IPS-18c (cell line): ENCODE data around the gene REG4.
"Not testable (repeated sequence)": the region's sequence is repeated elsewhere in the genome, so short reads cannot be mapped to it uniquely, and the experiment has no call there.

Experiments
- H3K4me3 ChIP-seq: 2 replicates; pipeline ENCODE4 v1.7.0; 2013; ENCODE audit warnings: low read depth, mild to moderate bottlenecking, low read length, moderate library complexity; ENCODE audit not compliant: insufficient read depth
- H3K9me3 ChIP-seq: one replicate; pipeline ENCODE4 v1.6.1; 2013; ENCODE audit warnings: mild to moderate bottlenecking, low read length, moderate library complexity; ENCODE audit not compliant: control insufficient read depth, insufficient read depth

The REG4 gene

DNA sequence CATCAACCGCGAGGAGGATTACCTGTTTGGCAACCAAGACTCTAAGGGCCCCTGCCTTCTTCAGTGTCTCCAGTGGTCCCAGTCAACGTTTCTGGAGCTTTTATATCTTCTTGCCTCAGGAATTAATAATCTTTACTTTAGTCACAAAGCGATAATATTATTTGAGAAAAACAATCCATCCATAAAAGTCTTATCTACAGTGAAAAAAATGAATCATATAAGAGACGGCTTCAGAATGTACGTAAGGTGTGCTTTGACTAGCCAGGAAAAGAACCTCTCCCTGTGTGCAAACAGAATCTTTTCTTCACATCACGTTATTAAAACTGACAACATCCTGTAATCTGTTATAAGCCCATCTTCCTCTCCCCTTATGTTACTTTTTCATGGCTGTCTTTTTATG, at the start of gene REG4:
TSS of gene REG4 (minus strand) at position 74 of the 400 bp plus-strand sequence. CDS start 2,691 bp downstream, outside the sequence.
- Histone ChIP-seq H3K9me3 (no peaks in the 10 kb centered on the region), H3K4me3 (no peak within 1 kb of the TSS)

- H3K4me3 ChIP-seq: no peak overlapping the region
Observed at GRCh38 chr1:119859647-119860046, 48.4 kb upstream of the REG4 start.

GRCh38 chr1:119858556-119859214, 47.4 kb upstream of the REG4 start:
- H3K4me3 ChIP-seq, H3K9me3 ChIP-seq: not testable (repeated sequence)

More at GRCh38 chr1:119859647-119860046, 48.4 kb upstream of the REG4 start:
- no peaks in the 10 kb centered on the region for H3K9me3 ChIP-seq

DNA sequence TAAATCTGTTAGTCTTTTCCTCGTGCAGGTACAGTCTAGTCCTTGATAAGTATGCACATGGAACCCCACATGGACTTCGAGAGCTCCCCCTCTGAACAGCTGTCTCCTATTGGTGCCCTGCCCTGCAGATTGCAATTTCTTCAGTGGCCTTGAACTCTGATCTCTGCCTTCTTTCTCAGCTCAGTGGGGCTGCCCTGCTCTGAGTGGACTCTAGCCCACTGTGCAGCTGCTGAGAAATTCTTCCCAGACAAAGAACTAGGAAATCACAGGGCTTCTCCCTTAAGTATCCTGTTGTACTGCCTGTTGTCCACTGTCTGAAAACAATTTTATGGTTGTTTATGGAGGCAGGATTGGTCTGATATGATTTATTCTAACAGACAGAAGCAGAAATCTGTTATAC, 46.9 kb upstream of the REG4 start:
- no peaks in the 10 kb centered on the region for H3K9me3 ChIP-seq
- H3K4me3 ChIP-seq: no peak overlapping the region

DNA sequence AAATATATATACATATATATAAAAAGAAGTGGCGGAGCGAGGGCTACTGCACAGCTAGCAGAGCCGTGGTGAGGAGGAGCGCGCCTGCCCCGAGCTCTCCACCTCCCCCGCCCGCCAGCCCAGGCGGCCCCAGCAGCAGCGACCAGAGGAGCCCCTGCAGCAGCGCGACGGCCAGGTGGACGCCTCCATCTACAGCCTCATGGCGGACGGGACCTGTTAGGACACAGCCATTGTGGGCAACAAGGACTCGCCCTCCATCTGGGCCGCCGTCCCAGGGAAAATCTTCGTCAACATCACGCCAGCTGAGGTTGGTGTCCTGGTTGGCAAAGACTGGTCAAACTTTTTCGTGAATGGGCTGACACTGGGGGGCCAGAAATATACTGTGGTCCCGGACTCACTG, 41.9 kb upstream of the REG4 start:
- no peak overlapping the region for H3K4me3 ChIP-seq
- no peaks in the 10 kb centered on the region for H3K9me3 ChIP-seq

DNA sequence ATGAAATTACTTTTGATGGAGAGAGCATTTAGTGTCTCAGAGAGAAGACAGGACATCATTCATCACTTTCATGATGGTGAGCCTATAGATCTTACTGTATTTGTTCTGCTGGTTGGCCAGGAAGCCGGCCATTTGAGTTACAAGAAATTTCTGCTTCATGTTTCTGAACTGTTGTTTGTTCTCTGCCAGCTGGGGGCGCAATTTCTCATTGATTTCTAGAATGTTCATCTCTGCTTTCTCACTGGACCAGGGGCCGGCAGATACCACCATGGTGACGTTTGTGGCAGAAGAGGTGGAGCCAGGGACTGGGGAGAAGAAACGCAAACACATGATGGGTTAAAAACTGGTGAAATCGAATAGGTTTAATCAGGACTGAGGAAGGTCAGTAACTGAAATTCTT, 32.9 kb upstream of the REG4 start:
- not testable (repeated sequence) for H3K9me3 ChIP-seq, H3K4me3 ChIP-seq

DNA sequence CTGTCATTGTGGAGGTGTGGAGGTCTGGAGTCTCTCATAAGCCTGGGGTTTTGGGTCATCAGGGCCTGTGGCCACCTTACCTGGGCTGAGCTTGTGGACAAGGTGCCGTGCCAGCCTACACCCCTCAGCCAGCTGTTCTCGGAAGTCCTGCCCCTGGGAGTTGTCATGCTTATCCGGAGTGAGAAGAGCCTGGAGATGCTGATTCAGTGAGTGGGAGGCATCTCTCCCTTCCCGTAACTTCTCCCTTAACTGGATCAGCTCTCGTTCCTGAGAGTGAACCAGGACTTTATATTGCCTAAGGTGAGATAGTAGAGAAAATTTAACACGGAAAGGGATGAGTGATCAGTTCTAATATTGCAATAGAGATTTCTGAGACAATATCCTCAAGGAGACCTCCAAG, 30.0 kb upstream of the REG4 start:
- Histone ChIP-seq H3K9me3 (no peaks in the 10 kb centered on the region), H3K4me3 (no peak overlapping the region)

GRCh38 chr1:119840745-119841144, 29.5 kb upstream of the REG4 start:
- H3K9me3 ChIP-seq: no peaks in the 10 kb centered on the region
- H3K4me3 ChIP-seq: no peak overlapping the region

GRCh38 chr1:119838236-119838635, 27.0 kb upstream of the REG4 start:
- Histone ChIP-seq H3K9me3 (no peaks in the 10 kb centered on the region), H3K4me3 (no peak overlapping the region)

GRCh38 chr1:119834990-119835389, 23.7 kb upstream of the REG4 start:
- Histone ChIP-seq H3K4me3 (no peak overlapping the region), H3K9me3 (no peaks in the 10 kb centered on the region)

DNA sequence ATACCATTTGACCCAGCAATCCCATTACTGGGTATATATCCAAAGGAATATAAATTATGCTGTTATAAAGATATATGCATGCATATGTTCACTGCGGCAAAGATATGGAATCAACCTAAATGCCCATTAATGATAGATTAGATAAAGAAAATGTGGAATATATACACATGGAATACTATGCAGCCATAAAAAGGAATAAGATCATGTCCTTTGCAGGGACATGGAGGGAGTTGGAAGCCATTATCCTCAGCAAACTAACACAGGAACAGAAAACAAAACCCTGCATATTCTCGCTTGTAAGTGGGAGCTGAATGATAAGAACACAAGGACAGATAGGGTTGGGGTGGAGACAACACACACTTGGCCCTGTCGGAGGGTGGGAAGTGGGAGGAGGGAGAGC, 19.8 kb upstream of the REG4 start:
- H3K4me3 ChIP-seq: no peak overlapping the region
- no peaks in the 10 kb centered on the region for H3K9me3 ChIP-seq

DNA sequence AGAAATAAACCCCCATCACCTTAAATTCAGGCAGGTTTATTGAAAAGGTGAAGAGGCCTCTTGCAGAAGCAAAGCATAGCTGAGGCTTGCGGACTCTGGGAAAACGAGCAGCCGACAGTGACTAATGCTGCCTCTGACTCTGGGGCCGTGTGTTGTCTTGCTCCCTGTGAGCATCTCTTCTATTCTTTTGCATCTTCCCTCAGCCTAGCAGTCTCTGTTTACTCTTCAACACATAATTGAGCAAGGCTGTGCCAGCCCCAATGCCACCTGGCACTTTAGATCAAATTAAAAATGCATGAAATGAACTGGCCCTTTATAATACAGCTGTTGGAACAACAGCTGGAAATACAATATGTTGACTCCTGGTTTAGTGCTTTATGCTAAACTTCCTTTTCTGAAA, 18.4 kb upstream of the REG4 start:
- Histone ChIP-seq H3K9me3 (no peaks in the 10 kb centered on the region), H3K4me3 (no peak overlapping the region)

DNA sequence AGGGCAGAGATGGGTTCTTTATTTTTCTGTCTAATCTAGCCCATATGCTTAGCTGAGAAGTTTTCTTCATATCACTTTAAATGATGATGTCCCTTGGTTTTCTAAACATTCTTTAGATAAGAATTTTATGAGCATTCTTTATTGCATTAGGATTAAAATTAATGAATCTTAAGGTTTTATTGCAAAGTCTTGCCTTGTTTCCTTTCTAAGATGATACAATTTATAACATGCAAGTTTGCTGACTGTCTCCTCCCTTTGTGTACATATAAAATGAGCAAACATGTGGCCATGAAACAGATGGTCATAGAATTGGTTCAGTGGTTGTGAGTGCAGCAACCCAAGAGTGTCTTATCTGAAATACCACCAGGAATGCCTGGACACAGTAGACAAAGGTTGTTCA, 17.7 kb upstream of the REG4 start:
- H3K4me3 ChIP-seq, H3K9me3 ChIP-seq: not testable (repeated sequence)

GRCh38 chr1:119828266-119828665, 17.0 kb upstream of the REG4 start:
- no peaks in the 10 kb centered on the region for H3K9me3 ChIP-seq
- H3K4me3 ChIP-seq: no peak overlapping the region

DNA sequence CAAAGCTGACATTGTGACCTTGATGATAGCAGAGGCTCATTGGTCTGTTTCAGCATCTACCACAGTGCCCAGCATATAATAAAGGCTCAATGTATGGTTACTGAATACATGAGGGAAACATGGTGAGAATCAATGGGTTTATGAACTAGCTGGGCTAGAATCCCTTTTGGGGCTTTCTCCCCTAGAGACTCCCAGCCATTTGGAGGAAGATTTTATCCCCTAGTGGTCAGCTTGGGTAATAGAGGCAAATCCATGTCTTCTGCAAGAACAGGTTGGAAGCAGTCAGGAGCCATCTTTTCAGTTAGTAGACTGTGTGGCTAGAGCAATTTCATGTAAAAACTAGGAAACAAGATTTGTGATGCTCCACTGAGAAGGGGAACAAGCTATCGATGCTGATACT, 15.8 kb upstream of the REG4 start:
- Histone ChIP-seq H3K9me3 (no peaks in the 10 kb centered on the region), H3K4me3 (no peak overlapping the region)

DNA sequence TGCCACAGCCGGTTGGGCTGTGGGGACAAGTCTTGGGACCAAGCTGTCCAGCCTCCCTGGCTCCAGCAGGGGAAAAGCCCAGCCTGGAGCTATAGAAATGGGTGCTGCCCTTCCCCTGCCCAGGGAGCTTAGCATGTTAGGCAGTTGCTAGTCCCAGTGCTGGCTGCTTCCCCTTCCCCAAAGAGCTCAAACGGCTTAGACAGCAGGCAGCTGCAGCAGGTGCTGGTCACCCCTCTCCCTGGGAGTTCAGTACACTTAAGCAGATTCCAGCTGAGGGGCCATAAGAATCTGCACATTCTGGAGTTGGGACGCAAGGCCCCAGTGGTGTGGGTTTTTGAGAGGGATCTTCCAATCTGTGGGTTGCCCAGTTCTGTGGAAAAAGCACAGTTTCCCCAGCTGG, 11.1 kb upstream of the REG4 start:
- Histone ChIP-seq H3K9me3 (no peaks in the 10 kb centered on the region), H3K4me3 (no peak overlapping the region)

- no peak overlapping the region for H3K4me3 ChIP-seq
- H3K9me3 ChIP-seq: no peaks in the 10 kb centered on the region
Observed at GRCh38 chr1:119818181-119818580, 6.9 kb upstream of the REG4 start.

- Histone ChIP-seq H3K4me3 (no peak overlapping the region), H3K9me3 (no peaks in the 10 kb centered on the region)
Observed at GRCh38 chr1:119816407-119816806, 5.1 kb upstream of the REG4 start.

- Histone ChIP-seq H3K4me3 (no peak overlapping the region), H3K9me3 (no peaks in the 10 kb centered on the region)
Observed at GRCh38 chr1:119815928-119816327, 4.7 kb upstream of the REG4 start.
